ENCODE data around the gene VAMP7.
"Not testable (repeated sequence)": the region's sequence is repeated elsewhere in the genome, so short reads cannot be mapped to it uniquely, and the experiment has no call there.

The VAMP7 gene

DNA sequence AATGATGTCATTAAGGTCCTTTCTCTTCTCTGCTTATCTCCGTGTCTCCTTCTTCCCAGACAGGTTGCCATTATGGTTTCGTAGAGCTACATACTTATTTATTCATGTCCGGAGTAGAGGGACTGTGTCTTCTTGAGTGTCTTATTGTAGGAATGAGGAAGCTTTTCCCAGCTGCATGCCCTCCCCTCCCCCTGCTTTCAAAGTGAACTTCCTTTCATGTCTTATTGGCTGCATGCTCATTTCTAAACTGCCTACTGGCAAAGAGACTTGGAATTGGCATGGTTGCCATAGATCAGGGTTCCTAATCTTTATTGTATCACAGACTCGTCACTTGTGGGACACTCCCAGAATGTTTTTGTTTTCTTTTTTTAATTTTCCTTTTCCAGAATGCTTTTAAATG, 15.4 kb downstream of the VAMP7 start:
- no peak for FAIRE-seq
- no peak for DNase-seq (ENCODE audit: insufficient read length, low spot score)
- TF ChIP-seq POLR2AphosphoS5 (IDR thresholded peaks at IDR 0.05; ENCODE audit: low read depth, low read length): no peak
- no peak for TF ChIP-seq POU2F2 (IDR thresholded peaks at IDR 0.05; ENCODE audit: low read depth, low read length)
- no peak for TF ChIP-seq TAF1 (IDR thresholded peaks at IDR 0.05; ENCODE audit: low read depth, low read length)
- TF ChIP-seq SPI1 (IDR thresholded peaks at IDR 0.05; ENCODE audit: low read depth, low read length): no peak
- no peak for TF ChIP-seq POLR2A (IDR thresholded peaks at IDR 0.05; ENCODE audit: low read depth, low read length)
- TF ChIP-seq PAX5 (IDR thresholded peaks at IDR 0.05; ENCODE audit: insufficient read depth, low read length, severe bottlenecking): no peak

- TF ChIP-seq POLR2AphosphoS5 (IDR thresholded peaks at IDR 0.05; ENCODE audit: low read depth, low read length): no peak
- TF ChIP-seq POLR2A (IDR thresholded peaks at IDR 0.05; ENCODE audit: low read depth, low read length): no peak
- TF ChIP-seq POU2F2 (IDR thresholded peaks at IDR 0.05; ENCODE audit: low read depth, low read length): no peak
- TF ChIP-seq PAX5 (IDR thresholded peaks at IDR 0.05; ENCODE audit: insufficient read depth, low read length, severe bottlenecking): no peak
- no peak for TF ChIP-seq SPI1 (IDR thresholded peaks at IDR 0.05; ENCODE audit: low read depth, low read length)
- DNase-seq (ENCODE audit: insufficient read length, low spot score) (no peak), FAIRE-seq (no peak)
Observed at GRCh38 chrX:155899366-155899765, 18.2 kb downstream of the VAMP7 start.

DNA sequence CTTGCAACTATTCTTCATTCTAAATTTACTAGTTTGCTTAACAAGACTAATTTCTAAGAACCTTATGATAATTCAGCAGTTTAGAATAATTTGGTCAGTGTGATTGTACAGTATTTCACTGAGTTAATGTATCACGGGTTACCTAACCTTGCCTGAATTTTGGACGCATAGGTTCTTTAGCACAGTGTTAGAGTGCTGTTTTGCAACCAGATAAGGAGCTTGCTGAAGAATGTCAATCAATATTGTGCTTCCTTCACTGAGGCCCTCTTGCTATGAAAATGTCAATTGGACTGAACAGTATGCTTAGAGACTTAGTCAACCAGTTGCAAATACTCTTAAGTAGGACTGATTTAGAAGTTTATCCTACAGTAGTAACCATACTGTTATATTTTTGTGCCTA, 19.6 kb downstream of the VAMP7 start:
- DNase-seq (ENCODE audit: insufficient read length, low spot score): no peak
- FAIRE-seq: no peak
- TF ChIP-seq POLR2A (IDR thresholded peaks at IDR 0.05; ENCODE audit: low read depth, low read length) (no peak), TAF1 (IDR thresholded peaks at IDR 0.05; ENCODE audit: low read depth, low read length) (no peak), POU2F2 (IDR thresholded peaks at IDR 0.05; ENCODE audit: low read depth, low read length) (no peak), POLR2AphosphoS5 (IDR thresholded peaks at IDR 0.05; ENCODE audit: low read depth, low read length) (no peak), PAX5 (IDR thresholded peaks at IDR 0.05; ENCODE audit: insufficient read depth, low read length, severe bottlenecking) (no peak), SPI1 (IDR thresholded peaks at IDR 0.05; ENCODE audit: low read depth, low read length) (no peak)

- FAIRE-seq; DNase-seq (ENCODE audit: insufficient read length, low spot score): not testable (repeated sequence)
Observed at GRCh38 chrX:155907661-155908060, 26.5 kb downstream of the VAMP7 start.

DNA sequence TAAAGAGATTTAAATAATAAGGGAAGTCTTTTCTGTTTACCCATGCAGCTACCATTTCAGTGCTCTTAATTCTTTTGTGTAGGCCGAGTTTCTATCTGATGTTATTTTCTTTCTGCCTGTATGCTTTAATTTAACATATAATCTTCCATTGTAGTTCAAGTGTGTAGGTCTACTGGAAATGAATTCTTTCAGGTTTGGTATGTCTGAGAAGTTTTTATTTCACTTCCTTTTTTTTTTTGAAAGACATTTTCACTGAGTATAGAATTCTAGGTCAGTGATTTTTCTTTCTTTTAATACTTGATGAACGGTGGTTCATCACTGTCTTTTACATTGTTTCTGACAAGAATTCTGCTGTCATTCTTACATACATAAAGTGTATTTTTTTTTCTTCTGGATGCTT, 42.1 kb downstream of the VAMP7 start:
- FAIRE-seq (no peak), DNase-seq (ENCODE audit: insufficient read length, low spot score) (no peak)
- TF ChIP-seq POLR2A (IDR thresholded peaks at IDR 0.05; ENCODE audit: low read depth, low read length) (no peak), SPI1 (IDR thresholded peaks at IDR 0.05; ENCODE audit: low read depth, low read length) (peak; percentile 68)

DNA sequence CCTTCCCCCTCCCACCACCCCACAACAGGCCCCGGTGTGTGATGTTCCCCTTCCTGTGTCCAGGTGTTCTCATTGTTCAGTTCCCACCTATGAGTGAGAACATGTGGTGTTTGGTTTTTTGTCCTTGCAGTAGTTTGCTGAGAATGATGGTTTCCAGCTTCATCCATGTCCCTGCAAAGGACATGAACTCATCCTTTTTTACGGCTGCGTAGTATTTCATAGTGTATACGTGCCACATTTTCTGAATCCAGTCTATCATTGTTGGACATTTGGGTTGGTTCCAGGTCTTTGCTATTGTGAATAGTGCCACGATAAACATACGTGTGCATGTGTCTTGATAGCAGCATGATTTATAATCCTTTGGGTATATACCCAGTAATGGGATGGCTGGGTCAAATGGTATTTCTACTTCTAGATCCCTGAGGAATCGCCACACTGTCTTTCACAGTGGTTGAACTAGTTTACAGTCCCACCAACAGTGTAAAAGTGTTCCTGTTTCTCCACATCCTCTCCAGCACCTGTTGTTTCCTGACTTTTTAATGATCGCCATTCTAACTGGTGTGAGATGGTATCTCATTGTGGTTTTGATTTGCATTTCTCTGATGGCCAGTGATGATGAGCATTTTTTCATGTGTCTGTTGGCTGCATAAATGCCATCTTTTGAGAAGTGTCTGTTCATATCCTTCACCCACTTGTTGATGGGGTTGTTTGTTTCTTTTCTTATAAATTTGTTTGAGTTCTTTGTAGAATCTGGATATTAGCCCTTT, 49.9 kb downstream of the VAMP7 start:
- not testable (repeated sequence) for FAIRE-seq; DNase-seq (ENCODE audit: insufficient read length, low spot score)

- FAIRE-seq: no peak
- DNase-seq (ENCODE audit: insufficient read length, low spot score): no peak
- TF ChIP-seq POLR2AphosphoS5 (IDR thresholded peaks at IDR 0.05; ENCODE audit: low read depth, low read length) (no peak), TAF1 (IDR thresholded peaks at IDR 0.05; ENCODE audit: low read depth, low read length) (no peak), SPI1 (IDR thresholded peaks at IDR 0.05; ENCODE audit: low read depth, low read length) (no peak), PAX5 (IDR thresholded peaks at IDR 0.05; ENCODE audit: insufficient read depth, low read length, severe bottlenecking) (no peak), POU2F2 (IDR thresholded peaks at IDR 0.05; ENCODE audit: low read depth, low read length) (no peak), POLR2A (IDR thresholded peaks at IDR 0.05; ENCODE audit: low read depth, low read length) (no peak)
Observed at GRCh38 chrX:155938132-155938531, 57.0 kb downstream of the VAMP7 start.

DNA sequence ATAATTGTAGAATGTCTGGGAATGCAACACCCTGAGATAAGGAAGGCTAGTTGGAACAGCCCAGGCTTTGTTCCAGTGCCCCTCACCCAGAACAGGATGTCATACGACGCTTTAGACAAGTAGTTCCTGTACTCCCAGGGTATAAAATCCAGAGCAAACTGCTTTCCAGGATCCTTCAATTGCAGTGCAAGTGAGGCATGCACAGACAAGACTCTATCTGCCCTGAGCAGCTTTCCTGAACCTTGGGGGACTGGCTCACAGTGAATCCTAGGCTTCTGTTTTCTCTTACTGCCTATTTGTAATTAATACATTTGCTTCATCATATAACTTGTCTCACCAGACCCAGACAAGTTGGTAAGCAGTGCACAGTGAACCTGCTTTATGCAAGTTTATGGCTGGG, 68.0 kb downstream of the VAMP7 start:
- no peak for DNase-seq (ENCODE audit: insufficient read length, low spot score)
- no peak for TF ChIP-seq TAF1 (IDR thresholded peaks at IDR 0.05; ENCODE audit: low read depth, low read length)
- TF ChIP-seq PAX5 (IDR thresholded peaks at IDR 0.05; ENCODE audit: insufficient read depth, low read length, severe bottlenecking): no peak
- no peak for TF ChIP-seq POLR2AphosphoS5 (IDR thresholded peaks at IDR 0.05; ENCODE audit: low read depth, low read length)
- TF ChIP-seq POU2F2 (IDR thresholded peaks at IDR 0.05; ENCODE audit: low read depth, low read length): no peak
- no peak for TF ChIP-seq SPI1 (IDR thresholded peaks at IDR 0.05; ENCODE audit: low read depth, low read length)
- TF ChIP-seq POLR2A (IDR thresholded peaks at IDR 0.05; ENCODE audit: low read depth, low read length): no peak
- FAIRE-seq: no peak

DNA sequence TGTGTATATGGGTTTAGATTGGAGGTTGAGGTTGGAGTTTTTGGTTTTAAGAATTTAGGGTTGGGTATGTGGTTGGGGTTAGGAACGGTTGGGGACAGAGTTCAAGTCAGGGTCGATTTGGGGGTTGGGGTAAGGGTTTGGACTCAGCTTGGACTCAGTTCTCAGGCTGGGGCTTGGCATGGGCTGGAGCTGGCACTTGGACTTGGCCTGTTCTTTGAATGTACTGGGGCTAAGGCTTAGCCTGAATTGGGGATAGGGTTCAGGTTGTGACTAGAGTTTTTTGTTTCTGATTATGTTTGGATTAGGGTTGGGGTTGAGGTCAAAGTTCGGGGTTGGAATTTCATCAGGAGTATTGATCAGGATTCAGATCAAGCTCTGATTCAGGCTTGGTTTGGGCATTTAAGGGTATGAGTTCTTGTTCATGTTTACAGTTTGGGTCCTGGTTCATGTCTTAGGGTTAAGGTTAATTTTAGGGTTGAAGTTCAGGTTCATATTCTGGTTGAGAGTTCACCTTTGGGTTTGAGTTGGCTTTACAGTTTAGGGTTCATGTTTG, 70.2 kb downstream of the VAMP7 start:
- TF ChIP-seq SPI1 (IDR thresholded peaks at IDR 0.05; ENCODE audit: low read depth, low read length) (no peak), PAX5 (IDR thresholded peaks at IDR 0.05; ENCODE audit: insufficient read depth, low read length, severe bottlenecking) (no peak), POU2F2 (IDR thresholded peaks at IDR 0.05; ENCODE audit: low read depth, low read length) (no peak), POLR2AphosphoS5 (IDR thresholded peaks at IDR 0.05; ENCODE audit: low read depth, low read length) (no peak), POLR2A (IDR thresholded peaks at IDR 0.05; ENCODE audit: low read depth, low read length) (no peak), TAF1 (IDR thresholded peaks at IDR 0.05; ENCODE audit: low read depth, low read length) (no peak)
- no peak for DNase-seq (ENCODE audit: insufficient read length, low spot score)
- FAIRE-seq: no peak

DNA sequence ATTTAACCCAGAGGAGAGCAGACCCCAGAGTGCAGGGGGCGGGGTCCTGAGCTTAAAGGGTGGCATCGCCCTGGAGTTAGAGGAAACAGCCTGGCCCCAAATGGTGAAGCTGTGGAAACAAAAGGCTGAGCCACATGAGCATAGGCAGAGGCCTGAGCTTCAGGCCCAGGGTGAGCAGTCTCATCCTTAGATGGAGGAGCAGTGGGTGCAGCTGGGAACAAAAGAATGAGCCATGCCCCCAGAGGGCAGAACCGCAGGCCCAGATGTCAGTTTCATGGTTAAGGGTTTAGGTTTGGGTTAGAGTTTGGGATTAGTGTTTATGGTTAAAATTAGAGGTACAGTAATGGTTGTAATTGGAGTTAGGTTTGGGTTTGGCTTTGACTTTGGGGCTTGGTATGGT, 71.9 kb downstream of the VAMP7 start:
- TF ChIP-seq POLR2A (IDR thresholded peaks at IDR 0.05; ENCODE audit: low read depth, low read length): no peak
- TF ChIP-seq POLR2AphosphoS5 (IDR thresholded peaks at IDR 0.05; ENCODE audit: low read depth, low read length): no peak
- no peak for TF ChIP-seq SPI1 (IDR thresholded peaks at IDR 0.05; ENCODE audit: low read depth, low read length)
- TF ChIP-seq POU2F2 (IDR thresholded peaks at IDR 0.05; ENCODE audit: low read depth, low read length): no peak
- no peak for TF ChIP-seq TAF1 (IDR thresholded peaks at IDR 0.05; ENCODE audit: low read depth, low read length)
- TF ChIP-seq PAX5 (IDR thresholded peaks at IDR 0.05; ENCODE audit: insufficient read depth, low read length, severe bottlenecking): no peak
- FAIRE-seq: peak; percentile 5
- no peak for DNase-seq (ENCODE audit: insufficient read length, low spot score)
